ENCODE data around the gene CCNY.

DNA sequence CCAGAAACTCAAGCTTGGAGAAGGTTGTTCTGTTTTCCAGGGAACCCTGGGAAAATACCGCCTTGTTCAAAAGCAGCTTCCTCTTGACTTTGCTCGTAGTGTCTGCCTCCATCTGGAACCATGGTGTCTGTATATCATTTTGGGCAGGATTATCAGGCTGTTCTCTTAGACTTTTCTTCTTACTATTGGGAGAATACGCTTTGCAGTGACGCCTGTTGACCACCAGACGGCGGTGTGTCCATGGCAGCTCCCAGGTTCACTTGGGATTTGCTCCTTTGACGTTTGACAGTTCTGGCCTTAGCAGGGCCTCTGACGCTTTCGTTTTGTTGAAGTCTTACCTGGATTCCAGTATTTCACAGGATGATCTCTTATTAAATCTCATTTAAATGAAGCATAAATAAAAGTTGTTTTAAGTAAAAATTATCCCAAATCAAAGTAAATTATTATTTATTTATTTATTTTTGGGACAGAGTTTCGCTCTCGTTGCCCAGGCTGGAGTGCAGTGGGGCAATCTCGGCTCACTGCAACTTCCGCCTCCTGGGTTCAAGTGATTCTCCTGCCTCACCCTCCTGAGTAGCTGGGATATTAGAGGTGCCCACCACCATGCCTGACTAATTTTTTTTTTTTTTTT, 227.1 kb downstream of the CCNY start:
- TF ChIP-seq, protein P1, sequence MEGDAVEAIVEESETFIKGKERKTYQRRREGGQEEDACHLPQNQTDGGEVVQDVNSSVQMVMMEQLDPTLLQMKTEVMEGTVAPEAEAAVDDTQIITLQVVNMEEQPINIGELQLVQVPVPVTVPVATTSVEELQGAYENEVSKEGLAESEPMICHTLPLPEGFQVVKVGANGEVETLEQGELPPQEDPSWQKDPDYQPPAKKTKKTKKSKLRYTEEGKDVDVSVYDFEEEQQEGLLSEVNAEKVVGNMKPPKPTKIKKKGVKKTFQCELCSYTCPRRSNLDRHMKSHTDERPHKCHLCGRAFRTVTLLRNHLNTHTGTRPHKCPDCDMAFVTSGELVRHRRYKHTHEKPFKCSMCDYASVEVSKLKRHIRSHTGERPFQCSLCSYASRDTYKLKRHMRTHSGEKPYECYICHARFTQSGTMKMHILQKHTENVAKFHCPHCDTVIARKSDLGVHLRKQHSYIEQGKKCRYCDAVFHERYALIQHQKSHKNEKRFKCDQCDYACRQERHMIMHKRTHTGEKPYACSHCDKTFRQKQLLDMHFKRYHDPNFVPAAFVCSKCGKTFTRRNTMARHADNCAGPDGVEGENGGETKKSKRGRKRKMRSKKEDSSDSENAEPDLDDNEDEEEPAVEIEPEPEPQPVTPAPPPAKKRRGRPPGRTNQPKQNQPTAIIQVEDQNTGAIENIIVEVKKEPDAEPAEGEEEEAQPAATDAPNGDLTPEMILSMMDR (IDR thresholded peaks at IDR 0.05), result peak in 1 of 3 donors; percentile 50
- TF ChIP-seq POLR2A (IDR thresholded peaks at IDR 0.05), result no peak

Data from lower leg skin (tissue), 3 donors.